Epithelial cell of esophagus (primary cell): ENCODE measurements around the gene HDAC9.

ENCODE experiments used
- DNase-seq: peaks from one replicate; pipeline ENCODE4 v3.0.0; 2010; ENCODE audit warnings: low read depth
- H3K4me3 ChIP-seq: 2 replicates; pipeline ENCODE4 v1.5.1; 2011; ENCODE audit warnings: mild to moderate bottlenecking, low read length, control low read depth
- TF ChIP-seq, protein P1 (sequence below): IDR thresholded peaks from 2 replicates; pipeline ENCODE4 v1.5.1; 2011; ENCODE audit warnings: low read depth, mild to moderate bottlenecking, low read length, control low read depth, inconsistent platforms; ENCODE audit not compliant: insufficient read depth; ENCODE audit errors: missing control alignments

HDAC9 gene

GRCh38 chr7:19000410-19000809 lies 504.9 kb downstream of the HDAC9 start:
- TF ChIP-seq, protein P1, sequence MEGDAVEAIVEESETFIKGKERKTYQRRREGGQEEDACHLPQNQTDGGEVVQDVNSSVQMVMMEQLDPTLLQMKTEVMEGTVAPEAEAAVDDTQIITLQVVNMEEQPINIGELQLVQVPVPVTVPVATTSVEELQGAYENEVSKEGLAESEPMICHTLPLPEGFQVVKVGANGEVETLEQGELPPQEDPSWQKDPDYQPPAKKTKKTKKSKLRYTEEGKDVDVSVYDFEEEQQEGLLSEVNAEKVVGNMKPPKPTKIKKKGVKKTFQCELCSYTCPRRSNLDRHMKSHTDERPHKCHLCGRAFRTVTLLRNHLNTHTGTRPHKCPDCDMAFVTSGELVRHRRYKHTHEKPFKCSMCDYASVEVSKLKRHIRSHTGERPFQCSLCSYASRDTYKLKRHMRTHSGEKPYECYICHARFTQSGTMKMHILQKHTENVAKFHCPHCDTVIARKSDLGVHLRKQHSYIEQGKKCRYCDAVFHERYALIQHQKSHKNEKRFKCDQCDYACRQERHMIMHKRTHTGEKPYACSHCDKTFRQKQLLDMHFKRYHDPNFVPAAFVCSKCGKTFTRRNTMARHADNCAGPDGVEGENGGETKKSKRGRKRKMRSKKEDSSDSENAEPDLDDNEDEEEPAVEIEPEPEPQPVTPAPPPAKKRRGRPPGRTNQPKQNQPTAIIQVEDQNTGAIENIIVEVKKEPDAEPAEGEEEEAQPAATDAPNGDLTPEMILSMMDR = no peak
- H3K4me3 ChIP-seq = no peak overlapping the region
- no peak for DNase-seq

DNA sequence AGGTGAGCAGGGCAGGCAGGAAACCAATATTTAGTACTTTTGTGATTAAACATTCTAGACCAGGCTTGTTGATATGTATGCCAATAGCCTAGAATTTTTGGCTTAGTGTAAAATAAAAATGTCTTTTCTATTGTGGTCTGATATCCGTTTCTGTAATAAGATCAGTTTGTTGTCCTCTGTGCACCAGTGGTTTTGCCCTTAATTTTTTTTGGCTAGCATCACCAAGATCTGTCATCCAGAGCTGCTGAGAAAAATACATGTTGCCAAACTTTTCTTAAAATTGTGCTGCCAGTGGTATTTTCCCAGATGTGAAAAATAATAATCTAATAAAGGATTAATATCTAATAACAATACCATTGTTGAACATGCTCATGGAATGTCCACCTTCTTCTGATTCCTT lies 506.3 kb downstream of the HDAC9 start:
- no peak overlapping the region for H3K4me3 ChIP-seq
- DNase-seq = no peak
- TF ChIP-seq, protein P1 = no peak

DNA sequence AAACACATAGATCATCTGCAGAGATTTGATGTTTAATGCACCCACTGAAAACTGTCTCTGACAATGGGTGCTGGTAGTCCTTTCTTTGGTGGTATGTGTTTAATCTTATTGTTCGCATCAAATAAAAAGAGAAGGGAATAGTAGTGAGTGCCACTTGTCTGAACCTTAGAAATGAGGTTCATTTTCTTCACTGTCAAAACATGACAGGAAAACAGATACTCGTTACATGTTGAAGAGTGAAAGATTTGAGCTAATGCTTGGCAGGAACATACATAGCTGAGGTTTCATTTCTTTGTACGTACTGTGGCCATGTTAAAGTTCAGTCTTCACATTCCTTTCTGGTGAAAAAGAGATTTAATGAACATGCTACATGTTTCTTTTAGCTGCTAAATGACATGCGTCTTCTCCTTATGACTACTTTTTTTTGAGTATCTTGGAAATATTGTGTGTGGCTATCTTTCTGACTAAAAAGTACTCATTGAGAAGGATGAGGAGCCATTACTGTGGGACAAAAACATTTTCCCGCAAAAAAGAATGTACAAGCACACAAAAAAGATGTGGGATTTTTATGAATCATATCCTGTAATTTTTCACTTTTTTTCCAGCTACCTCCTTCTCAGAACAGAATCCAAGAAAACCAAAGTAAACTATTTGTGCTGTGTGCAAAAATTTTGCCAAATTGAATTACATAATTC lies 513.8 kb downstream of the HDAC9 start:
- DNase-seq = peak; percentile 8
- H3K4me3 ChIP-seq = no peak overlapping the region
- TF ChIP-seq, protein P1 = no peak

DNA sequence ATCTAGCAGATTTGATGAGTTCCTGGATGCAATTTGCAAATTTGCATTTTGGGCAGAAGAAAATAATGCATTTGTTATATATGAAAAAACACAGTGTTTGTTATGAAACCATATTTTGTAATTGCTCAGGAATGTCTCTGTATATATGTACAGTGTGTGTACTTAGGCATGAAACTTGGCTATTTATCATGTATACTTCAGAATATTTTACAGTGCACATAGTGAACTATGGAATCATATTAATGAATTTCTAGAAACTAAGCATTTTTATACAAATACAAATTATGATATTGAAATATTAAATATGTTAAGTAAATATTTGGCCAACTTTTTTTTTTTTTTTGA lies 514.4 kb downstream of the HDAC9 start:
- TF ChIP-seq, protein P1 = no peak
- no peak overlapping the region for H3K4me3 ChIP-seq
- peak; percentile 19 for DNase-seq

DNA sequence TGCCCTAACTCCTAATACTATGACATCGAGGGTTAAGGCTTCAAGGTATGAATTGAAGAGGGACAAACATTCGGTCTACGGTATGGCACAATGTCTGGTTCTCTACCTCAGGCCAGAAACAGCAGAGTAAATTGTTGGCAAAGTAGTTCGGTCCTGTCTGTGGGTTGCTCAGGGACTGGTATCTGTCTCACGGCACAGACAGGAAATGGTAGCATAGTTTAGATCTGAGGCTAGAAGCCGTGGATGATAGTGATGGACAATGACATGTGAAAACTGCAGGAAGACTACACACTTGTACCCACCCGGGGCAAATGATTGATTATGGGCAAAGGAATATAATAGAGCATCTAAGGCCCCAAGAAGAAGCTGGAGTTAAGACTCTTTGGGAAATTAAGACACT lies 515.7 kb downstream of the HDAC9 start:
- no peak for DNase-seq
- TF ChIP-seq, protein P1 = no peak

DNA sequence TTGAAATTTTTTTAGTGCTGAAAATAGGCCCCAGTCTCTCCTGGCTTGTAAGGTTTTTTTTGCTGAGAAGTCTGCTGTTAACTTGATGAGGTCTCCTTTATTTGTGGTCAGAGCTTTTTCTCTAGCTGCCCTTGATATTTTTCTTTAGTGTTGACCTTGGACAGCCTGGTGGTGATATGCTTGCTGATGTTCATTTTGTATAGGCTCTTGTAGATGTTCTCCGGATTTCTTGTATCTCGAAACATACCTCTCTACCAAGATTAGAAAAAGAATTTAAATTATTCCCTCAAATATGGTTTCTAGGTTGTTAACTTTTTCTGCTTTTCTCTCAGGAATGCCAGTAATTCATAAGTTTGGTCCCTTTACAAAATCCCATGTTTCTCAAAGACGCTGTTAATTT lies 519.5 kb downstream of the HDAC9 start:
- DNase-seq = no peak
- H3K4me3 ChIP-seq = no peak overlapping the region
- TF ChIP-seq, protein P1 = no peak

More for the DNA sequence above, 515.7 kb downstream of the HDAC9 start:
- no peak overlapping the region for H3K4me3 ChIP-seq

DNA sequence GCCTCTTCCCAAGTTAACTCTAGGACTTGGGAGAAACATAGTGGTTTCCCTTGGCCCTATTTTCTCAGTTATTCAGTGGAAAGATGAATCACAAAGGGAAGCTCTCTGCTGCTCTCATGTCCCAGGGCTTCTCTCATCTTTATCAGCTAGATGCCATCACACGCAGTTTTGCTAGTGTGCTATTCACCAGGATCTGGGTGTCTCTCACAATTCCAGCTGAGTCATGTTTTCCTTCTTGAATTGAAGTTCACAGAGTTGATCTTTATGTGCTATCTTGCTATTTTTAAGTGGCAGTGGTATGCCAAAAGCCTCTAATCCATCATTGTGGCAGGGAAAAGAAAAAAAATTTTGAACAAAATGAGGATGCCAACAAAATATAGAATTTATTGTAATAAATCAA lies 520.6 kb downstream of the HDAC9 start:
- DNase-seq = peak; percentile 26
- no peak overlapping the region for H3K4me3 ChIP-seq
- TF ChIP-seq, protein P1 = no peak
